PC-9 (cell line): ENCODE results near the gene CCDC34. TPM values are rescaled to one million over a fixed set of nuclear protein-coding genes. Genes with fewer than 3 reads are reported as not detected.

ENCODE experiments used
- BruUV-seq: library from RNA; stranded (reverse); fragments of 400-500 nt; replicated peaks from 2 replicates; lab custom pipeline; 2021; lab: Mats Ljungman, UMichigan
- CTCF ChIA-PET: fragments of 300-600 bp; sonication (Branson Sonifier 250); formaldehyde crosslinking; loops from one replicate; lab custom pipeline; 2022; ENCODE audit warnings: antibody characterized with exemption; lab: Charles Lee
- POLR2A ChIA-PET: fragments of 300-600 bp; sonication (Branson Sonifier 250); formaldehyde crosslinking; loops from one replicate; lab custom pipeline; 2022; ENCODE audit warnings: antibody characterized with exemption; ENCODE audit not compliant: unreplicated experiment; lab: Charles Lee
- DNase-seq, 2 experiments: peaks; one replicate each; pipeline versions ENCODE4 v3.0.0 to v3.0.0-alpha.2; 2015 to 2022; ENCODE audit warnings: mixed read lengths in 1 of 2
- H2AFZ ChIP-seq: fragments of 200-600 bp; sonication (generic); 2 replicates; pipeline ENCODE4 v1.8.1; 2017; ENCODE audit warnings: antibody characterized with exemption
- H3F3A ChIP-seq: fragments of 200-600 bp; sonication (generic); 2 replicates; pipeline ENCODE4 v1.8.1; 2017; ENCODE audit warnings: antibody characterized with exemption, mild to moderate bottlenecking, low read depth; ENCODE audit not compliant: insufficient read depth
- H3K27ac ChIP-seq: fragments of 200-600 bp; sonication (generic); 2 replicates; pipeline ENCODE4 v1.6.1; 2016; ENCODE audit warnings: mixed run types
- H3K27me3 ChIP-seq: fragments of 200-600 bp; sonication (generic); 2 replicates; pipeline ENCODE4 v1.6.1; 2016; ENCODE audit warnings: low read depth, mixed run types; ENCODE audit not compliant: insufficient read depth
- H3K36me3 ChIP-seq: fragments of 200-600 bp; sonication (generic); 2 replicates; pipeline ENCODE4 v1.6.1; 2016; ENCODE audit warnings: low read depth, mixed run types
- H3K4me1 ChIP-seq: fragments of 200-600 bp; sonication (generic); replicated peaks from 2 replicates; pipeline ENCODE4 v1.6.1; 2016; ENCODE audit warnings: mixed run types; ENCODE audit not compliant: insufficient read depth
- H3K4me2 ChIP-seq: fragments of 200-600 bp; sonication (generic); 2 replicates; pipeline ENCODE4 v1.6.1; 2017; ENCODE audit warnings: mixed run types
- H3K4me3 ChIP-seq: fragments of 200-600 bp; sonication (generic); 2 replicates; pipeline ENCODE4 v1.6.1; 2016; ENCODE audit warnings: mixed run types
- H3K79me2 ChIP-seq: fragments of 200-600 bp; sonication (generic); 2 replicates; pipeline ENCODE4 v1.6.1; 2017; ENCODE audit warnings: low read depth, mixed run types
- H3K9me2 ChIP-seq: fragments of 200-600 bp; sonication (generic); 2 replicates; pipeline ENCODE4 v1.8.1; 2017; ENCODE audit warnings: mild to moderate bottlenecking; ENCODE audit not compliant: insufficient read depth
- H3K9me3 ChIP-seq: fragments of 200-600 bp; sonication (generic); 2 replicates; pipeline ENCODE4 v1.8.1; 2016; ENCODE audit warnings: low read depth; ENCODE audit not compliant: insufficient read depth
- H4K20me1 ChIP-seq: fragments of 200-600 bp; sonication (generic); 2 replicates; pipeline ENCODE4 v1.8.1; 2017; ENCODE audit not compliant: insufficient read depth
- CTCF ChIP-seq: fragments of 200-600 bp; sonication (generic); conservative IDR thresholded peaks from 2 replicates; pipeline ENCODE4 v1.6.1; 2017; ENCODE audit warnings: mixed run types, antibody characterized with exemption, mild to moderate bottlenecking, moderate library complexity
- EZH2 ChIP-seq: fragments of 200-600 bp; sonication (generic); IDR thresholded peaks from 2 replicates; pipeline ENCODE4 v1.8.0; 2017; ENCODE audit warnings: antibody characterized with exemption, low read depth
- intact Hi-C: fragments of 100-400 bp; cut with micrococcal nuclease; formaldehyde crosslinking; loops from one replicate; pipeline ENCODE4 v1.10.0; 2022; ENCODE audit not compliant: unreplicated experiment
- total RNA-seq: library from RNA; stranded (reverse); gene quantifications from 2 replicates; pipeline ENCODE4 v1.2.3, GENCODE V29; 2021

Gene CCDC34
- total RNA-seq, 1 experiment from 2014 or later: 33.6 TPM

DNA sequence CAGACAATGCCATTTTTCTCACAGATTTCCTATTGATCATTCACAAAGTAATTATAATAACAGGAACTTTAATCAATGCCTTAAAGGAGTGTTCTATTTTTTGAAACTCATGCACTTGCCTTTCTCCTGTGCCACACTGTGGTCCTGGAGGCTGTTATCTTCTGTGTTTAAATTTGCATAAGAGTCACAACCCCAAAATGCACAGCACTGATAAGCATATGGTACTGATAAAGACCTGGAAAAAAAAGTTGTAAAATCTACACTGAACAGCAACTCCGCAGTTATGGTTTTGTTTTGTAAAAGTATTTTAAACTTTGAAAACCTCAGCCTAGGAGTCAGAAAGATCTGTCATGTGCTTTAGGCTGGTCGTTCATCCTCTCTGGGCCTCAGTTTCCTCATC, 9.1 kb upstream of the CCDC34 start:
- no TSS peak for BruUV-seq
- Histone ChIP-seq H3K9me2 (no peaks in the 10 kb centered on the region), H3K27ac (no peak overlapping the region), H3K4me3 (no peak overlapping the region), H3F3A (no peaks in the 10 kb centered on the region), H3K4me1 (no peaks in the 10 kb centered on the region), H3K4me2 (no peak overlapping the region), H3K27me3 (no peaks in the 10 kb centered on the region), H2AFZ (no peak overlapping the region), H3K36me3 (peaks cover 11% of the 10 kb centered on the region; the same call in 1 of the 2 replicates), H3K9me3 (no peaks in the 10 kb centered on the region), H3K79me2 (no peaks in the 10 kb centered on the region), H4K20me1 (no peaks in the 10 kb centered on the region; the same call in 1 of the 2 replicates)
- ChIA-PET POLR2A (no interaction called here), CTCF (no interaction called here)
- intact Hi-C loops: no loop called here
- TF ChIP-seq EZH2: no peak
- no peak for TF ChIP-seq CTCF
- DNase-seq: no peak

DNA sequence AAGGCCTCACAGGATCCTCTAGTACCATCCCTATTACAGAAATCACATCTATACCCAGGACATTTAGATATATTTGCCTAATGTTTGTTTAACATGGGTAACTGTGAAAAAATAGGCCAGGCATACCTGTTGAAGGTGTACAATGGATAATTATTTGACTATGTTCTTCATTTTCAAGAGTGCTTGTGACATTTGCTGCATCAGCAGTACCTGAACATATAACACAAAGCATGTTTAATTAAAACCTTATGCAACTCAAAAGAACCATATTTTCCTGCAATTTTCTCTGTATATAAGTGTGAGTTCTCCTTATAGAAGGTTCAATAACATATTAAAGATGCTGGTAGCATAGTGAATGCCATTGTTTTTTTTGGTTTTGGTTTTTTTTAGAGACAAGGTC, 8.5 kb upstream of the CCDC34 start:
- Histone ChIP-seq H2AFZ (no peak overlapping the region), H3K9me2 (no peaks in the 10 kb centered on the region), H3K27ac (no peak overlapping the region), H3K4me3 (no peak overlapping the region), H3K9me3 (no peaks in the 10 kb centered on the region), H3K4me2 (no peak overlapping the region), H4K20me1 (no peaks in the 10 kb centered on the region; the same call in 1 of the 2 replicates), H3K36me3 (peaks cover 11% of the 10 kb centered on the region; the same call in 1 of the 2 replicates), H3F3A (no peaks in the 10 kb centered on the region), H3K27me3 (no peaks in the 10 kb centered on the region), H3K79me2 (no peaks in the 10 kb centered on the region), H3K4me1 (no peaks in the 10 kb centered on the region)
- ChIA-PET POLR2A (no interaction called here), CTCF (no interaction called here)
- intact Hi-C loops: no loop called here
- DNase-seq: no peak
- no peak for TF ChIP-seq CTCF
- TF ChIP-seq EZH2: no peak
- BruUV-seq: no TSS peak

DNA sequence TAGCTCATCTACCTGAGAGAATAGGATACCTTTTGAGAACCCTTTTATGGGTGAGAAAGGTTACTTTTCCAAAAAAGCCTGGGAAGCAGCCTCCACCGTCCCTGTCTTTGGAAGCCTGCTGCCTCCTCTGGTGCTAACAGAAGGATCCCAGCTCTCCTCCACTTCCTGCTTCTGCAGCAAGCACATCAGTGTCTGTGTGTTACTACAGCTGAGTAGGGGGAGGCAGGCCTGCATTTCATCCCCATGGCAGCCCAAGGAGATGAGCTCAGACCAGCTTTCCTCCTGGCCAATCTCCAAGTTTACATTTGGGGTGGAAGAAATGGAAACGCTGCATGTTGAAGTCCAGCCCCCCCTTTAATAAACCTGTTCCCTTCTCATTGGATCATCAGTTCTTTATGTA, 7.4 kb upstream of the CCDC34 start:
- POLR2A ChIA-PET: no interaction called here
- H3K79me2 ChIP-seq: no peaks in the 10 kb centered on the region
- no peaks in the 10 kb centered on the region for H3K27me3 ChIP-seq
- H3K9me3 ChIP-seq: no peaks in the 10 kb centered on the region
- intact Hi-C loops: no loop called here
- H3F3A ChIP-seq: no peaks in the 10 kb centered on the region
- H3K4me3 ChIP-seq: no peak overlapping the region
- no peak overlapping the region for H3K4me2 ChIP-seq
- H3K9me2 ChIP-seq: no peaks in the 10 kb centered on the region
- BruUV-seq: no TSS peak
- no peaks in the 10 kb centered on the region; the same call in 1 of the 2 replicates for H4K20me1 ChIP-seq
- DNase-seq: no peak
- TF ChIP-seq EZH2 (no peak), CTCF (no peak)
- CTCF ChIA-PET: no interaction called here
- no peaks in the 10 kb centered on the region for H3K4me1 ChIP-seq
- peaks cover 11% of the 10 kb centered on the region; the same call in 1 of the 2 replicates for H3K36me3 ChIP-seq
- no peak overlapping the region for H2AFZ ChIP-seq
- H3K27ac ChIP-seq: no peak overlapping the region
